ENCODE results near the gene SORBS2.

SORBS2 gene

GRCh38 chr4:185775792-185776555 lies 36.0 kb downstream of the SORBS2 start:
- Mint-ChIP-seq H3K36me3 (peaks cover 2% of the 10 kb centered on the region), H3K4me1 (ENCODE audit: low read depth) (no peaks in the 10 kb centered on the region), H3K27me3 (peaks cover 6% of the 10 kb centered on the region), H3K27ac (no peak overlapping the region), H3K9me3 (ENCODE audit: low read depth) (peaks cover 3% of the 10 kb centered on the region), H3K4me3 (no peak overlapping the region)

DNA sequence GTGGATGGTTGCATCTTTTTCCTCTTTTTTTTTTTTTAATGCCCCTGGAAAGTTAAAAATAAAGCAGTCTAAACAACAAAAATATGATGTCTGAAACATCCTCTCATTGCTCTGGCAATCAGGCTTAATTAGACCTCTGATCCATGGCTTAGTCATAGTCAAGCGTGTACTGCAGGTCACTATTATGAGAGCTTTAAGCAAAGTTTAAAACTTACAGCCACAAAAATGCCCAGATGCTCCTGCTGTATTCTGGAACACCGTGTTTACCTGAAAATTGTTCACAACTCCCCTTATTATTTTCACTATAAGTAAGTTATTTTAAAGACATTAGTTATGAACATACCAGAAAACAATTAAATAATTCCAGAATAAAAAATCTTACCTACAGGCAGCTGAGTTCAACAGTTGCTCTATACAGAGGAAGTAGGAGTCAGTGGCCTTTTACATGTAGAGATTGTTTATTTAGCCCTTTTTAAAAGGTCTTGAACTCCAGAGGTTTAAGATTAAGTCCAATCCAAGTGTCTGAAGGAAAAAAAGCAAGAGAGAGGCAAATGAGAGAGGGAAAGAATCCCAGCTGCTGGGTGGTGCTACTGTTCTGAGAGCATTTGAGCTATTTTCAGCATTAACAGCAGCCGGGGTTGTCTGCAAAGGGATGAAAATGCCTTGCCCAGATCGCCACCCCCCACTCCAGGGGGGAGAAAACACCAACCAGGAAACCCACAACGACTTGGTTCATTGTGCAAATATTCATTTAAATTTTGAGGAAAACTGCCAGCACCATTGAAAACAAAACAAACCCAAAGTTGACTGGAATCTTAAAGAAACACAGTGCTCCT lies 36.9 kb downstream of the SORBS2 start:
- H3K9me3 Mint-ChIP-seq (ENCODE audit: low read depth) = peaks cover 3% of the 10 kb centered on the region
- H3K27ac Mint-ChIP-seq = no peak overlapping the region
- H3K4me1 Mint-ChIP-seq (ENCODE audit: low read depth) = no peaks in the 10 kb centered on the region
- H3K4me3 Mint-ChIP-seq = no peak overlapping the region
- H3K27me3 Mint-ChIP-seq = peaks cover 4% of the 10 kb centered on the region
- H3K36me3 Mint-ChIP-seq = peaks cover 2% of the 10 kb centered on the region

DNA sequence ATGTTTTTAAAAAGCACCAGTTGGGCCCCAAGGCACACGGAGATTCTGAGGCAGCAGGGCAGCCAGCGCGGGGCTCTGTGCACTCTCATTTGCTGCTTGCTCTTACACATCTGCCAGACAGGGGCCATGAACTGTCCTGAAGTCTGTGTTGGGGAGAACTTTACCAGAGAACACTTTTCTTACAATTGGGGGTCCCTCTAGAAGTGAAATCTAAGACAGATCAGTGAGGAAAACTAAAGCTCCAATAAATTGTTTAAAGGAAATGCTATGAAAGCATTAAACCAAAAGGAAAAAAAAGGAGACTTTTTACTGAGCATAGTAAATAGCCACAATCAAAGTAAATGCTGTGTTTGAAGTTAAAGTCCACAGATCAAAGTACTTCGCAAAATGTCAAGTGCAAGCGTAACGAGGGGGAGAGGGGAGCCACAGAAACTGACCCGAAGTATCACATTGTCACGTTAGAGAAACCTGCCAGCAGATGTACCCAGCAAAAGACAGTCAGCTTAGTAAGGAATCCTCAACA lies 37.8 kb downstream of the SORBS2 start:
- H3K27me3 Mint-ChIP-seq = peaks cover 4% of the 10 kb centered on the region
- H3K4me3 Mint-ChIP-seq = no peak overlapping the region
- no peaks in the 10 kb centered on the region for H3K4me1 Mint-ChIP-seq (ENCODE audit: low read depth)
- no peak overlapping the region for H3K27ac Mint-ChIP-seq
- H3K36me3 Mint-ChIP-seq = peaks cover 2% of the 10 kb centered on the region
- H3K9me3 Mint-ChIP-seq (ENCODE audit: low read depth) = peaks cover 3% of the 10 kb centered on the region

DNA sequence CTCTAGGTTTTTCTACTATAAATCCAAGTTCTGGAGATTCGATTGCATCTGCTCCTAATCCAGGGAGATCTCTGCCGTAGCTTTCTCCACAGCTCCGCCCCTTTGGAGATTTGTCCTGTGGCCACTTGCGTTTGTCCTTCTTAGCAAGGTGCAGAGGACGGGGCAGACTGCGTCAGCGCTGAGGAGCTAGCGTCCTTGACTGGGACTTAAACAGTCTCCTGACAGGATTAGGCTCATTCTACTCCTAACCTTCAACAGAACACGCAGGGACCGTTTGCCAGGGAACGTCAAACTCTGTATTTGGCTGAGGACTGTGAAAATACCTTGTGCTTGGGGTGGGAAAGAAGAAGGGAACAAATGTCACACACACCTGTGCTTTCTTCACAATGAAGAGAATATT lies 38.6 kb downstream of the SORBS2 start:
- peaks cover 3% of the 10 kb centered on the region for H3K9me3 Mint-ChIP-seq (ENCODE audit: low read depth)
- no peak overlapping the region for H3K4me3 Mint-ChIP-seq
- H3K27ac Mint-ChIP-seq = no peak overlapping the region
- no peaks in the 10 kb centered on the region for H3K4me1 Mint-ChIP-seq (ENCODE audit: low read depth)
- peaks cover 4% of the 10 kb centered on the region for H3K27me3 Mint-ChIP-seq
- H3K36me3 Mint-ChIP-seq = peaks cover 2% of the 10 kb centered on the region

DNA sequence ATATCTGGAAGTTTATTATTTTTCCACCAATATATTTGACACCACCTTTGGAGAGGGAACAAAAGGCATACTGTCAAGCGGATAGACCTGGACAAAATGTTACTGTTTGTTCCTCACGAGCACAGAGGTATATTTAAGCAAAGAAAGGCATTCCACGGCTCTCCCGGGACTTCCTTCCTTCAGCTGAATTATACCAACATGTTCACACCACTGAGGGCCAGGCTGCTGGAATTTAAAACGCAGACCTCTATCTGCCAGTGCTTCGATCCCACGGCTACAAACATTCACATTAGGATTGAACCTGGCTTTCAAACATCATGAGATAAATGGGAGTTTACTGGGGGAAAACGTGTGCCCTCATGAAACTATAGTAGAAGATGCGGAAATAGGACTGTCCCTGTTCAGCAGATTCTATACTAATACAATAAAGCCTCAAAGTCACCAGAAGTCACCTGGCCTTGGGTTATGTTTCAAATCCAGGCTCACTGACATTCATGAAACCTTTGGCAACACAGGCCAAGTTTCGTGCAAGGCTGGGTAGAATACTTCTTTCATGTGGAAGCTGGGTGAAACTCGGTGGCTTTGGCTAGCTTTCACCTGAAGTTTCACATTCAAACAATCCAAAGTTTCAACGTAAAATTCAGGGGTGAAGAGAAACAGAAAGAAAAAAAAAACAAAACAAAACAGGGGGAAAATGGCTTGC lies 39.5 kb downstream of the SORBS2 start:
- Mint-ChIP-seq H3K9me3 (ENCODE audit: low read depth) (peaks cover 3% of the 10 kb centered on the region), H3K4me3 (no peak overlapping the region), H3K36me3 (peaks cover 2% of the 10 kb centered on the region), H3K27me3 (peaks cover 4% of the 10 kb centered on the region), H3K4me1 (ENCODE audit: low read depth) (no peaks in the 10 kb centered on the region), H3K27ac (no peak overlapping the region)

GRCh38 chr4:185771711-185772390 lies 40.1 kb downstream of the SORBS2 start:
- no peak overlapping the region for H3K4me3 Mint-ChIP-seq
- H3K4me1 Mint-ChIP-seq (ENCODE audit: low read depth) = no peaks in the 10 kb centered on the region
- H3K27ac Mint-ChIP-seq = no peak overlapping the region
- peaks cover 3% of the 10 kb centered on the region for H3K9me3 Mint-ChIP-seq (ENCODE audit: low read depth)
- H3K27me3 Mint-ChIP-seq = peaks cover 4% of the 10 kb centered on the region
- H3K36me3 Mint-ChIP-seq = peaks cover 2% of the 10 kb centered on the region

- Mint-ChIP-seq H3K27me3 (peaks cover 2% of the 10 kb centered on the region), H3K4me1 (ENCODE audit: low read depth) (no peaks in the 10 kb centered on the region), H3K36me3 (peaks cover 2% of the 10 kb centered on the region), H3K9me3 (ENCODE audit: low read depth) (peaks cover 3% of the 10 kb centered on the region), H3K27ac (no peak overlapping the region), H3K4me3 (no peak overlapping the region)
These were observed 44.5 kb downstream of the SORBS2 start for GRCh38 chr4:185767528-185767927.

- no peaks in the 10 kb centered on the region for H3K36me3 Mint-ChIP-seq
- peaks cover 6% of the 10 kb centered on the region for H3K27me3 Mint-ChIP-seq
- H3K27ac Mint-ChIP-seq = no peak overlapping the region
- H3K4me1 Mint-ChIP-seq (ENCODE audit: low read depth) = no peaks in the 10 kb centered on the region
- H3K9me3 Mint-ChIP-seq (ENCODE audit: low read depth) = no peaks in the 10 kb centered on the region
- no peak overlapping the region for H3K4me3 Mint-ChIP-seq
These were observed 47.1 kb downstream of the SORBS2 start for GRCh38 chr4:185764876-185765275.

DNA sequence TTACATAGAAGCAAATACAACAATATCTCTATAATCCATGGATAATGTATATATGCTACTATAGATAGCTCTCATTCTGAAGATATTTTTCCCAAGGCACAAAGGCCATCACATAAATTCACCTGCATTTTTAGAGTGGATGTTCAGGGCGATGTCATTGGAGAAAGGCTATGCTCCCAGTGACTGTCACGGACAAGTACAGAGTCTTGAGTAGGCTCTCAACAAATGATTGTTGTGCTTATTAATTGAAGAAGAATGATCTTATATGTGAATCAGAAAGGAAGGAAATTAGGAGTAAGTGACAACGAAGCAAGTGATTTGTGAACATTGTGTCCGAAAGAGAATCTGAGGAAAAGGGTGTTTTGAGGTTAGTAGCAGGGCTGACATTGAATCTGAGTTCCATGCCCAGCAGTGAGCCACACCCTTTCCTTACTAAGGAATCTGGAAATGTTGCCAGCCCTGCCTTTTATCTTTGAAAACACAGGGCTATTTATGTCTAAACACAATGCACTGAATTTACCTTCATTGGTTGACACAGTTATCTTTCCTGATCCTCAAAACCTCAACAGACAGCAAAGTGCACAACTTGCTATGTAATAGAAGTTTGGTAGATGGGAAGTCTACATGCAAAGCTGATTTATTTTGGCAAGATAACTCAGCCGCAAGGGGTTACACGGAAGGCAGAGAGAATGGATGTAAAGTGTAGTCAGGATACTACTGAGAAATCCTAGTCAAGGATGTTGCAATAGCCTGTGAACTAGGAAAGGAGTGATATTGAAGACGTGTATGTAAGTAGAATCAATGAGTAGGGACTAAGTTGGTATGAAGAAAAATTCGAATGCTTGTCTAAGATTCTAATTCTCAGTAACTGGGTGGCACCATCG lies 50.4 kb downstream of the SORBS2 start:
- H3K4me1 Mint-ChIP-seq (ENCODE audit: low read depth) = no peaks in the 10 kb centered on the region
- peaks cover 6% of the 10 kb centered on the region for H3K27me3 Mint-ChIP-seq
- no peak overlapping the region for H3K27ac Mint-ChIP-seq
- no peaks in the 10 kb centered on the region for H3K9me3 Mint-ChIP-seq (ENCODE audit: low read depth)
- no peak overlapping the region for H3K4me3 Mint-ChIP-seq
- H3K36me3 Mint-ChIP-seq = no peaks in the 10 kb centered on the region

DNA sequence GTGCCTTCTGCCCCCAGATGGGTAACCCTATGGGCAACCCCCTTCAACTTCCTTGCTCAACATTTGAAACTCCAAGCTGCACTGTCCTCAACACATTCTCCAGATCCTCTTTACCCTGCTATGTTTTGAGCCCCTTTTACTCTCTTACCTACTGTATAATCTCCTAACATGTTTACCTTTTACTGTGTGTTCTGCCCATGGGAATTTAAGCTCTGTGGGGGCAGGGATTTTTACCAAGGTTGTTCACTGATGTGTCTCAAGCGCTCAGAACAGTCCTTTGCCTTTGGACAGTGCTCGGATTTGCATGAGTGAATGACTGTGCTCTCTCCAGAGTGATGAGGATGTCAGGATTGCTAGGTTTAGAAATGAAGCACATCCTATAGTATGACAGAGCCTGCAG lies 53.2 kb downstream of the SORBS2 start:
- H3K9me3 Mint-ChIP-seq (ENCODE audit: low read depth) = peaks cover 2% of the 10 kb centered on the region
- peaks cover 8% of the 10 kb centered on the region for H3K27me3 Mint-ChIP-seq
- H3K4me1 Mint-ChIP-seq (ENCODE audit: low read depth) = no peaks in the 10 kb centered on the region
- no peak overlapping the region for H3K4me3 Mint-ChIP-seq
- no peaks in the 10 kb centered on the region for H3K36me3 Mint-ChIP-seq
- no peak overlapping the region for H3K27ac Mint-ChIP-seq

DNA sequence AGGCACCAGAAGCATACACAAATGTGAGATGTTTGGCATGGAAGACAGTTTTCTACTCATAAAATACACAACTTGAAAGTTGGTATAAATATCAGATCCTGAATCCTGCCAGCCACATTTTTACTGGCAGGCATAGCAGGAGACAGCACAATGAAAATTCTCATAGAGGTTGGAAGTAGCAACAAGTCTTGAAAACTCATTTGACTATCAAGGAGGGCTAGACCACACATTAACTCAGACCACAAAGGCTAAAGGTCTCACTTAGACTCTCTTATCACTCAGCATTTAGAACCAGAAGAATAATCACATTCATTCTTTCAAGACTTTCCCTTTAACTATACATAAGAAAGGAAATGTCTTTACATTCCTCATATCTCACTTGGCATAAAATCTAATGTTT lies 56.5 kb downstream of the SORBS2 start:
- H3K4me1 Mint-ChIP-seq (ENCODE audit: low read depth) = no peaks in the 10 kb centered on the region
- H3K27me3 Mint-ChIP-seq = peaks cover 9% of the 10 kb centered on the region
- no peak overlapping the region for H3K27ac Mint-ChIP-seq
- H3K4me3 Mint-ChIP-seq = no peak overlapping the region
- no peaks in the 10 kb centered on the region for H3K36me3 Mint-ChIP-seq
- peaks cover 3% of the 10 kb centered on the region for H3K9me3 Mint-ChIP-seq (ENCODE audit: low read depth)

GRCh38 chr4:185754961-185755360 lies 57.0 kb downstream of the SORBS2 start:
- Mint-ChIP-seq H3K4me1 (ENCODE audit: low read depth) (no peaks in the 10 kb centered on the region), H3K9me3 (ENCODE audit: low read depth) (peaks cover 3% of the 10 kb centered on the region), H3K27me3 (peaks cover 9% of the 10 kb centered on the region), H3K36me3 (no peaks in the 10 kb centered on the region), H3K4me3 (no peak overlapping the region), H3K27ac (no peak overlapping the region)

- Mint-ChIP-seq H3K27me3 (peaks cover 9% of the 10 kb centered on the region), H3K27ac (no peak overlapping the region), H3K9me3 (ENCODE audit: low read depth) (peaks cover 3% of the 10 kb centered on the region), H3K36me3 (no peaks in the 10 kb centered on the region), H3K4me1 (ENCODE audit: low read depth) (no peaks in the 10 kb centered on the region), H3K4me3 (no peak overlapping the region)
These were observed 59.1 kb downstream of the SORBS2 start for GRCh38 chr4:185752872-185753271.

DNA sequence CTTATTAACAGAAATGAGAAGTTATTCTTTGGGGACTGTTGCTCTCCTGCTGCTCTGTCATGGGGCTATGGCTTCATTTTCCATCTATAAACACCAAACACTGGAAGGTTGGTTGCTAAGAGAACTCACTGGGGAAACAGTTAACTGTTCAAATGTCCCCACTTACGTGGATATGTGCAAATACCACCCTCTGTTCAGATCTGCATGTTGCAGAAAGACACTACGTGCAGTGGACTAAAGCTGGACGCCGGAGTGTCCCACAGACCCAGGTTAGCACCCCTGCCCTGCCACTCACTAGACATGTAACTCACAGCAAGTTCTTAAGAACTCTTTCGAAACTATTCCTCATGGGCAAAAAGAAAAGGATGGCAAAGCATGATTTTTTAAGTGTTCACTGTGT lies 62.1 kb downstream of the SORBS2 start:
- Mint-ChIP-seq H3K27me3 (peaks cover 10% of the 10 kb centered on the region), H3K27ac (no peak overlapping the region), H3K9me3 (ENCODE audit: low read depth) (peaks cover 3% of the 10 kb centered on the region), H3K4me3 (no peak overlapping the region), H3K4me1 (ENCODE audit: low read depth) (no peaks in the 10 kb centered on the region), H3K36me3 (no peaks in the 10 kb centered on the region)

All from activated naive CD8-positive, alpha-beta T cell (primary cell).